Testis (tissue), 3 donors: ENCODE results near the gene PPY. TPM values are rescaled to one million over a fixed set of nuclear protein-coding genes. Genes with fewer than 3 reads are reported as not detected.

Experiments
- DNase-seq: peaks from one replicate; pipeline ENCODE4 v3.0.0-alpha.2; 2019
- H3K27ac ChIP-seq, 2 donors: fragments of 200-600 bp; sonication (generic); one replicate each; pipeline ENCODE4 v1.5.1; 2019
- H3K27me3 ChIP-seq: fragments of 200-600 bp; sonication (generic); one replicate; pipeline ENCODE4 v1.5.1; 2019
- H3K36me3 ChIP-seq: fragments of 200-600 bp; sonication (generic); one replicate; pipeline ENCODE4 v1.5.1; 2017; ENCODE audit warnings: low read depth; ENCODE audit errors: missing control alignments
- H3K4me1 ChIP-seq: fragments of 200-600 bp; sonication (generic); one replicate; pipeline ENCODE4 v1.5.1; 2019
- H3K4me3 ChIP-seq, 2 donors: fragments of 200-600 bp; sonication (generic); one replicate each; pipeline ENCODE4 v1.5.1; 2017 to 2019
- H3K9me3 ChIP-seq: fragments of 200-600 bp; sonication (generic); one replicate; pipeline ENCODE4 v1.5.1; 2017
- POLR2A ChIP-seq: fragments of 450-650 bp; IDR thresholded peaks from one replicate; pipeline ENCODE4 v1.6.1; 2017; ENCODE audit warnings: antibody characterized with exemption, mild to moderate bottlenecking, moderate library complexity
- WGBS, 2 donors: methylation state at CpG; one replicate each; pipeline ENCODE4 v1.1.5; 2018; 5-methylcytosine and 5-hydroxymethylcytosine counted together
- intact Hi-C: fragments of 100-400 bp; cut with DNase I; formaldehyde crosslinking; loops from one replicate; pipeline ENCODE4 v1.15.1; 2023; ENCODE audit warnings: low total_unique reads
- polyA plus RNA-seq: library from polyadenylated mRNA; stranded (reverse); fragments of 350-450 nt; fragmentation: Illumina TruSeq; extraction: RNeasy Lipid Tissue Mini Kit (QIAGEN cat#74804); gene quantifications from one replicate; pipeline ENCODE4 v1.2.3, GENCODE V29; 2014; ENCODE audit warnings: low read depth, low replicate concordance; ENCODE audit not compliant: insufficient read depth
- total RNA-seq, 2 donors: library from RNA; depleted of rRNA; stranded (reverse); fragments of >200 nt; gene quantifications; one replicate each; pipeline ENCODE4 v1.2.3, GENCODE V29; 2016
- TF ChIP-seq, protein P1 (sequence below), 3 experiments: fragments of 450-650 bp in 2 of 3; fragments of 200-600 bp in 1 of 3; sonication (generic) in 1 of 3; IDR thresholded peaks; one replicate each; pipeline ENCODE4 v1.5.1; 2016 to 2019; ENCODE audit warnings: antibody characterized with exemption in 3 of 3, mild to moderate bottlenecking in 2 of 3, moderate library complexity in 1 of 3

The PPY gene
- total and polyA plus RNA-seq, 3 donors from 2014 or later, result 0.99 TPM; not detected in 2

DNA sequence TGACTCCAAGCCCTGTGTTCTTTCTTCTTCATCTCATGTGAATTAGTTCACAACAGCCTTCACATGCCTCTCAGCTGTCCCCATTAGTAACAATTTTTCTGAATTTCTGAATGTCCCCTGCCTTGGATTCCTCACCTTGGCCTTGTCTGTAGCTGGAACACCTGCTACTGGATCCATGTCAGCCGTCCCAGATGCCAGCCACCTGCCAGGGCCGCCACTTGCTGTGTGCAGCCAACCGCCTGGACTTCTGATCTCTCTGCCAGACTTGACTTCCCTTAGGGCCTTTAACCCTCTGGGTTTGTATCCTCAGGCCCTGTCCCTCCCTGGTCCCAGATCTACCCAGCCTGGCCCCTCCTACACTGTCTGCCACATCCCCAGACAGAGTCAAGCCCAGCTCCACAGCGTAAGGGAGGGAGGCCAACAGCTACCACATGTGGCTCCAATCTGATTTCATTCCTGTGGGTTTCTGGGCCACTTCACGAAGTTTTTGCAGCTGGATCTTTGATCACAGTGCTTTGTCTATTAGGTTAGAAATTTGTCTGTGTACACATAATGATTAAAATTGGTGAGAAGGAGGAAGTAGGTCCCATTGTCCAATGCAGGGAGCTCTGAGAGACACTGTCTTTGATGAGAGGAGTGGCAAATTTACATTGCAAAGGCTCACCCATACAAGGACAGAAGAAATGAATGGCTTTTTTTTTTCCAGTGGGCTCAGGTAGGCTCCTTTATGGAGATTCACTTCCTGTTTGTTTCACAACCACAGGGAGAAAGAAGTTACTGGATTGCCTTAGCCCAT lies 50.2 kb downstream of the PPY start:
- no peaks in the 10 kb centered on the region for H3K9me3 ChIP-seq
- H3K36me3 ChIP-seq, result no peaks in the 10 kb centered on the region
- no peaks in the 10 kb centered on the region for H3K4me1 ChIP-seq
- TF ChIP-seq POLR2A, result no peak
- TF ChIP-seq, protein P1, sequence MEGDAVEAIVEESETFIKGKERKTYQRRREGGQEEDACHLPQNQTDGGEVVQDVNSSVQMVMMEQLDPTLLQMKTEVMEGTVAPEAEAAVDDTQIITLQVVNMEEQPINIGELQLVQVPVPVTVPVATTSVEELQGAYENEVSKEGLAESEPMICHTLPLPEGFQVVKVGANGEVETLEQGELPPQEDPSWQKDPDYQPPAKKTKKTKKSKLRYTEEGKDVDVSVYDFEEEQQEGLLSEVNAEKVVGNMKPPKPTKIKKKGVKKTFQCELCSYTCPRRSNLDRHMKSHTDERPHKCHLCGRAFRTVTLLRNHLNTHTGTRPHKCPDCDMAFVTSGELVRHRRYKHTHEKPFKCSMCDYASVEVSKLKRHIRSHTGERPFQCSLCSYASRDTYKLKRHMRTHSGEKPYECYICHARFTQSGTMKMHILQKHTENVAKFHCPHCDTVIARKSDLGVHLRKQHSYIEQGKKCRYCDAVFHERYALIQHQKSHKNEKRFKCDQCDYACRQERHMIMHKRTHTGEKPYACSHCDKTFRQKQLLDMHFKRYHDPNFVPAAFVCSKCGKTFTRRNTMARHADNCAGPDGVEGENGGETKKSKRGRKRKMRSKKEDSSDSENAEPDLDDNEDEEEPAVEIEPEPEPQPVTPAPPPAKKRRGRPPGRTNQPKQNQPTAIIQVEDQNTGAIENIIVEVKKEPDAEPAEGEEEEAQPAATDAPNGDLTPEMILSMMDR (IDR thresholded peaks at IDR 0.05), result no peak
- H3K27ac ChIP-seq, result no peak overlapping the region
- 87 to 95% methylated on average over 5 of the region's 5 CpGs for WGBS, 2 donors
- no peaks in the 10 kb centered on the region for H3K27me3 ChIP-seq
- DNase-seq, result no peak
- intact Hi-C loops, result no loop called here
- no peak overlapping the region for H3K4me3 ChIP-seq

Other genes starting within 250 kb of the PPY start
- under 1 TPM in 1 of 2 donors, not detected in 1; 0.24 TPM for gene SOST, start 183.7 kb downstream of the PPY start, total RNA-seq
- gene SOST, start 183.7 kb downstream of the PPY start, polyA plus RNA-seq, result not detected
- 10 to 100 TPM; 59.2 to 75.1 TPM for gene DUSP3, start 163.5 kb downstream of the PPY start, total RNA-seq
- gene DUSP3, start 163.5 kb downstream of the PPY start, polyA plus RNA-seq, result 54.8 TPM
- gene CFAP97D1, start 162.0 kb downstream of the PPY start, total RNA-seq, result 10 to 100 TPM in 1 of 2 donors, 1 to 10 TPM in 1; 6.3 to 20.0 TPM
- 32.4 TPM for gene CFAP97D1, start 162.0 kb downstream of the PPY start, polyA plus RNA-seq
- gene MPP3, start 109.3 kb downstream of the PPY start, total RNA-seq, result 10 to 100 TPM; 16.7 to 18.2 TPM
- gene MPP3, start 109.3 kb downstream of the PPY start, polyA plus RNA-seq, result 5.9 TPM
- gene CD300LG, start 95.3 kb downstream of the PPY start, total RNA-seq, result 10 to 100 TPM; 48.4 to 53.9 TPM
- gene CD300LG, start 95.3 kb downstream of the PPY start, polyA plus RNA-seq, result 49.2 TPM
- gene MPP2, start 34.9 kb downstream of the PPY start, total RNA-seq, result 10 to 100 TPM; 25.1 to 25.8 TPM
- gene MPP2, start 34.9 kb downstream of the PPY start, polyA plus RNA-seq, result 31.4 TPM
- gene PYY, start 11.5 kb upstream of the PPY start, total RNA-seq, result under 1 TPM in 1 of 2 donors, not detected in 1; 0.37 TPM
- gene PYY, start 11.5 kb upstream of the PPY start, polyA plus RNA-seq, result 1.5 TPM
- gene NAGS, start 62.1 kb upstream of the PPY start, total RNA-seq, result 1 to 10 TPM; 2.5 to 3.1 TPM
- 6.5 TPM for gene NAGS, start 62.1 kb upstream of the PPY start, polyA plus RNA-seq
- gene TMEM101, start 72.5 kb upstream of the PPY start, total RNA-seq, result 10 to 100 TPM; 38.4 to 63.3 TPM
- gene TMEM101, start 72.5 kb upstream of the PPY start, polyA plus RNA-seq, result 51.1 TPM
- gene LSM12, start 124.2 kb upstream of the PPY start, total RNA-seq, result 10 to 100 TPM; 52.7 to 74.4 TPM
- gene LSM12, start 124.2 kb upstream of the PPY start, polyA plus RNA-seq, result 57.6 TPM
- gene G6PC3, start 128.3 kb upstream of the PPY start, total RNA-seq, result 10 to 100 TPM; 58.0 to 85.5 TPM
- 109 TPM for gene G6PC3, start 128.3 kb upstream of the PPY start, polyA plus RNA-seq
- gene HDAC5, start 181.2 kb upstream of the PPY start, total RNA-seq, result 100 to 1,000 TPM in 1 of 2 donors, 10 to 100 TPM in 1; 94.1 to 141 TPM
- 43.3 TPM for gene HDAC5, start 181.2 kb upstream of the PPY start, polyA plus RNA-seq
- gene HROB, start 199.5 kb upstream of the PPY start, total RNA-seq, result 10 to 100 TPM; 20.0 to 20.2 TPM
- 22.7 TPM for gene HROB, start 199.5 kb upstream of the PPY start, polyA plus RNA-seq
- gene ASB16, start 228.2 kb upstream of the PPY start, total RNA-seq, result 1 to 10 TPM; 2.5 to 5.7 TPM
- 0.86 TPM for gene ASB16, start 228.2 kb upstream of the PPY start, polyA plus RNA-seq
- 10 to 100 TPM; 60.0 to 63.1 TPM for gene TMUB2, start 244.5 kb upstream of the PPY start, total RNA-seq
- gene TMUB2, start 244.5 kb upstream of the PPY start, polyA plus RNA-seq, result 76.7 TPM